ENCODE results near the gene SEPTIN10. TPM values are rescaled to one million over a fixed set of nuclear protein-coding genes. Genes with fewer than 3 reads are reported as not detected.

SEPTIN10 gene
- total RNA-seq, 1 donor from 2014 or later, result 107 TPM

- no peak for DNase-seq (ENCODE audit: extremely low spot score in 2 of 2)
- Histone ChIP-seq H3K36me3 (no peaks in the 10 kb centered on the region), H3K27me3 (no peaks in the 10 kb centered on the region), H3K4me1 (peaks cover 68% of the 10 kb centered on the region), H3K9me3 (no peaks in the 10 kb centered on the region), H3K4me3 (peak overlapping the region; percentile 59 to 69), H3K27ac (peak overlapping the region; percentile 97)
- TF ChIP-seq POLR2A (IDR thresholded peaks at IDR 0.05) (no peak), CTCF (IDR thresholded peaks at IDR 0.05) (no peak), POLR2AphosphoS5 (IDR thresholded peaks at IDR 0.05; ENCODE audit: insufficient read depth in 1 of 2, low read depth in 1 of 2) (no peak)
- intact Hi-C loops (cut with DNase I), result no loop called here
Observed at GRCh38 chr2:109613081-109613921, 465 bp downstream of the SEPTIN10 start.

GRCh38 chr2:109611467-109612095 lies 2.2 kb downstream of the SEPTIN10 start:
- intact Hi-C loops (cut with DNase I), result no loop called here
- no peaks in the 10 kb centered on the region for H3K36me3 ChIP-seq
- H3K4me3 ChIP-seq, result no peak overlapping the region
- TF ChIP-seq POLR2AphosphoS5 (IDR thresholded peaks at IDR 0.05; ENCODE audit: insufficient read depth in 1 of 2, low read depth in 1 of 2) (no peak), CTCF (IDR thresholded peaks at IDR 0.05) (no peak), POLR2A (IDR thresholded peaks at IDR 0.05) (no peak)
- no peak for DNase-seq (ENCODE audit: extremely low spot score in 2 of 2)
- no peaks in the 10 kb centered on the region for H3K9me3 ChIP-seq
- peaks cover 57% of the 10 kb centered on the region for H3K4me1 ChIP-seq
- H3K27me3 ChIP-seq, result no peaks in the 10 kb centered on the region
- H3K27ac ChIP-seq, result peak overlapping the region; percentile 97

- Histone ChIP-seq H3K4me3 (no peak overlapping the region), H3K36me3 (no peaks in the 10 kb centered on the region), H3K27ac (no peak overlapping the region), H3K27me3 (no peaks in the 10 kb centered on the region), H3K9me3 (no peaks in the 10 kb centered on the region), H3K4me1 (peaks cover 54% of the 10 kb centered on the region)
- intact Hi-C loops (cut with DNase I), result no loop called here
- TF ChIP-seq POLR2AphosphoS5 (IDR thresholded peaks at IDR 0.05; ENCODE audit: insufficient read depth in 1 of 2, low read depth in 1 of 2) (no peak), CTCF (IDR thresholded peaks at IDR 0.05) (no peak), POLR2A (IDR thresholded peaks at IDR 0.05) (no peak)
- DNase-seq (ENCODE audit: extremely low spot score in 2 of 2), result no peak
Observed at GRCh38 chr2:109609352-109610024, 4.3 kb downstream of the SEPTIN10 start.

GRCh38 chr2:109607766-109608165 lies 6.0 kb downstream of the SEPTIN10 start:
- DNase-seq (ENCODE audit: extremely low spot score in 2 of 2), result no peak
- Histone ChIP-seq H3K27me3 (no peaks in the 10 kb centered on the region), H3K4me1 (peaks cover 53% of the 10 kb centered on the region), H3K27ac (no peak overlapping the region), H3K4me3 (no peak overlapping the region), H3K9me3 (no peaks in the 10 kb centered on the region), H3K36me3 (no peaks in the 10 kb centered on the region)
- intact Hi-C loops (cut with DNase I), result no loop called here
- TF ChIP-seq CTCF (IDR thresholded peaks at IDR 0.05) (no peak), POLR2AphosphoS5 (IDR thresholded peaks at IDR 0.05; ENCODE audit: insufficient read depth in 1 of 2, low read depth in 1 of 2) (no peak), POLR2A (IDR thresholded peaks at IDR 0.05) (no peak)

Measured in vagina (tissue), 2 donors.